A172 (cell line): ENCODE data around the gene CDH20. TPM values are rescaled to one million over a fixed set of nuclear protein-coding genes. Genes with fewer than 3 reads are reported as not detected.
A peak's percentile ranks its signal among the peaks of the same experiment; 100 is the strongest.

Source experiments
- DNase-seq: peaks from one replicate; pipeline ENCODE4 v3.0.0-alpha.2; 2015; ENCODE audit warnings: low spot score
- total RNA-seq: library from RNA; depleted of rRNA; stranded (reverse); fragments of >200 nt; shearing (Covaris generic); gene quantifications from 2 replicates; pipeline ENCODE4 v1.2.3, GENCODE V29; 2014

Gene CDH20
- total RNA-seq, 1 experiment from 2014 or later = not detected

DNA sequence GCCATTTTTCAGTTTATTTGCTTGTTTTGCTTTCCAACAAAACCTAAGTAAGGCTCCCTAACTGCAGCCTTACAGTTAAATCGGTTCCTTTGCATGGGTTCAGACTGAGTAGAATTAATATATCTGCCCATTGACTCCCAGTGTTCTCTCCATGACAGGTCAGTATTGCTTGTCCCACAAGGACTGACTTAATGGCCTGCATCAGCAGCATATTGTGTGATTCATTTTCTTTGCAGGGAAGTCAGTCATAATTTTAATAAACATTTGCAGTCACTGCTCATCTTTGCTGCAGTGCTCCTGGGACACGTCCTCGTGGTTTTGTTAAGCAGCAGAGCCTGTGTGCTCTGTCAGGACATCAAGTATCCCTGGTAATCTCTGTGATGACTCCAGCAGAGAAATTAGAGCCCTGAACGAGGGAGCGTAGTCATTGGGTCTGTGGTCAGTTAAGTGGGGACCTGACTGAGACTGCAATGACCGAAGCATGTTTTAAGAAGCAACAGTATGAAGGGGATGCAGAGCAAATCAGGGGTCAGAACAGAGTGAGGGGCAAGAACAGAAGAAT is 93.3 kb downstream of the CDH20 start:
- DNase-seq = no peak

DNA sequence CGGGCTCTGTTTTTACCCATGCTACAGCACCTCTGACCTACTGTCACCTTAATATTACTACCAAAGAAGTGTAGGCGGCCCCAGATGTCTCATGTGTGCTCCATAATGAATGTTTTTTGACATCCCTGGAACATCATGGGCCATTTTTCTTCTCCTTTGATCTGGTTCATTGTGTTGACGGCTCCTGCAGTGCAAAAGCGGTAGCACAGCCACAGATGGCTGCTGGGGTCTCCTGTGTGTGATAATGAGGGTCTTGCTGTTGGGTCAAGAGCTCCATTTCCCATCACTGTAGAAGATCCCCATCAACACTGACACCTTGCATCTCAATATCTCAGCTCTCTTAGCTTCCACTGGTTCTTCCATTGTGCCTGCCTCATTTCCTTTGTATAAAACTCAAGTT is 95.0 kb downstream of the CDH20 start:
- no peak for DNase-seq

DNA sequence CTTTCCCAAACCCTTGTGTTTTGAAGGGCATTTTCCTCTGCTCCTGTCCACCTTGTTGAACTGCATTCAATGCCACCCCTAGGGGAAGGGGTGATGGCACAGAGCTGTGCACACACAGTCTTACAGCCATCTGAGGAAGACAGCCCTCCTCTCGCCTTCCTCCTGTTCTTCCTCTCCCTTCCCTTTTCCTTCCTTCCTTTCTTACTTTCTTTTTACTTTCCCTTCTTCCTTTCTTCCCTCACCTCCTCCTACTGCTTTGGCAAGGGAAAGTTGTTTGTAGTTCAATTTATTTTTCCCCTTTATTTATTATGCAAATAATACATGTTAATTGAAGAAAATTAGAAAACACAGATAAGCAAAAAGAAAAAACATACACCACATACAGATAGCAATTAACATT is 99.4 kb downstream of the CDH20 start:
- no peak for DNase-seq

DNA sequence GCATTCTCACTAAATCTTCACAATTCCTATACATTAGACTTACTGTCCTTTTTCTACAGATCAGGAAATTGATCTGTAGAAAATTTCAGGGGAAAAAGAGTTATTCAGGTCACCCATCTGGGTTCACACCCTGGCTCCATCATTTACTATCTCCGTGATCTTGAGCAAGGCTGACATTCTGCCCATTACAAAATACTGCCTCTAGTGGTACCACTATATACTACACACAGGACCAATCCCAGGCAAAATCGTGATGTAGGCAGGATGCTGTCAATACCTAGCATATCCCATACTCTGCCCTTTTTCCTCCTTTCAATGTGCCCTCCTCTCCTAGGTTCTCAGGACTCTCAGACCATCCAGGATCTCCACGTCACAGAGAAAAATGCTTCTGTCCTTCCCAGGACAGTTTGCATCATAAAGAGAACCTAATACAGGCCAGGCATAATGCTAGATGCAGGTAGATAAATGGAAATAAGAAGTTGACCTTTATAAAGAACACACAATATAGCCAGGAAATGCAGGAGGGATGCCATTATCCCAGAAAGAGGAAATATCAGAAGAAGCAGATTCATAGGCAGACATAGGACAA is 101.9 kb downstream of the CDH20 start:
- DNase-seq = no peak

DNA sequence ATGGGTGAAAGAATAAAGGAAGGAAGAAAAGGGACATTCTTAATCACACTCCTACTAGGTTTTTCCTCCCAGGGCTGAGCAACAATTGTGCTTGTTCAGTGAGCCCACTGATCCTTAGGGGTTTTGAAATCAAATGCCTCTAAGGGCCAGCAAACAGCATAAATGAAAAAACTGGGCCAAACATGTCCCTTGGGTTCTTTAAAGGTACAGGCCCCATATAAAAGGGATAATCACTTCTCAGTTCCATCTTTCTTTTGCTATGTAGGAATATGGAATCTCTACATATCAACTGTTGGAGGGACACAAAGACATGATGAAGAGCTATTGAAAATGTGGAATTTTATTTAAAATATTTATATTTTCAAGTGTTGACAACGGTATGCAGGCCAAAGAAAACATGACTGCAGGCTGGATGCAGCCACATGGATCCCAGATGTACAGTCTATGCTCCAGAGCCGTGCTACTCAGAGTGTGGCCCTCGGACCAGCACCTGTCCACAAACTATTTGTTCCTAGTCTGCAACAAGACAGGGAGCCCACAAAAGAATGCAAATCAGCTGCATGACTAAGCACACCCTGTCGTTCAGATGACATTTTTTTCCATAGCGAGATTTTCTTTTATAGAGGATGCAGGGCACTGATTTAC is 110.0 kb downstream of the CDH20 start:
- no peak for DNase-seq

DNA sequence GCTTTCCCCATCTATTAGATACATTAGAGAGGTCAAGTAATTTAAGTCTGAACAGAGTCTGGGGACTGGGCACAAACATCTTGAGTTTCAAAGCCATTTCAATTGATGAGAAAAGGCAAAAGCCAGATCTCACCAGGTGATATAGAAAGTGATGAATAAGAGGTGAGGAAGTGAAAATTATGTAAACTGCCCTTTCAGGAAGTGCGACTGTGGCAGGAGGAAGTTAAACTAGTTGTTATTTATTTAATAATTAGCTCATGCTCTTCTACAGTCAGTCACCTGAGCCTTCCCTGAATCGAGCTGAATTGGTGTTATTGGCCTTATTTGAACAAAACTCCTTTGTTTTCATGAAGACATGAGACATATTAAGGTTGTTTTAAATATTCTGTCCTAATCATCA is 115.1 kb downstream of the CDH20 start:
- DNase-seq = no peak

DNA sequence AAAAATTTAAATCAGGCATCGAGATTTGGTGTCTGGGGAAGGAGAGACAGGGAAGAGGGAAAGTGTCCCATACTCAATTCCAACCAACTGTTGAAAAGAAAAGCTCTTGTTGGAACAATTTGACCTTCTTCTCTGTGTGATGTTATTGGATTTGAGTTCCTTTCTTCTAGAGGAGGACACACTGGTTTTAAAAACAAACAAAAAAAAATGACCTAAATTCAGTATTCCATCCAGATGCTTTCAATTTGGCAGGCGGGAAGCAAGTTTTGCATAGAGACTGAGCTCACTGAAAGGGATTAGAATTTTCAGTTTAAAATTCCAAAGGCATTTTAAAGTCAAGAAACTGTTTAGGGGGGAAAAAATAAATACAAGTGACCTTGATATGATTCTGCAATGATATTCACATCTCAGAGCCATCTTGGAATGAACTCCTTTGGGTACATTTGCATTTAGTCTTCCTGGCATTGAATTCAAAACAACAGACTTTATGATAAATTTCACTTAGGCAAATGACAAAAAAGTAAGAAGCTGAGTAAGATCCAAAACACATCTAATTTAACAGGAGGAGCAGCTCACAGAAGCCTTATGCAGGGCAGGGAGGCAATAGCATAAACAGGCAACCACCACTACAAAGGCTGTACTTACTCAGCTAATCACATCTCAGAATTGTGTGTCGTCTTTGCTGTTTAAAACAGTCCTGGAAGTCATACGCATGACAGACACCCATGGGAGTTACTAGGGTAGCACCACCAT is 126.8 kb downstream of the CDH20 start:
- no peak for DNase-seq

DNA sequence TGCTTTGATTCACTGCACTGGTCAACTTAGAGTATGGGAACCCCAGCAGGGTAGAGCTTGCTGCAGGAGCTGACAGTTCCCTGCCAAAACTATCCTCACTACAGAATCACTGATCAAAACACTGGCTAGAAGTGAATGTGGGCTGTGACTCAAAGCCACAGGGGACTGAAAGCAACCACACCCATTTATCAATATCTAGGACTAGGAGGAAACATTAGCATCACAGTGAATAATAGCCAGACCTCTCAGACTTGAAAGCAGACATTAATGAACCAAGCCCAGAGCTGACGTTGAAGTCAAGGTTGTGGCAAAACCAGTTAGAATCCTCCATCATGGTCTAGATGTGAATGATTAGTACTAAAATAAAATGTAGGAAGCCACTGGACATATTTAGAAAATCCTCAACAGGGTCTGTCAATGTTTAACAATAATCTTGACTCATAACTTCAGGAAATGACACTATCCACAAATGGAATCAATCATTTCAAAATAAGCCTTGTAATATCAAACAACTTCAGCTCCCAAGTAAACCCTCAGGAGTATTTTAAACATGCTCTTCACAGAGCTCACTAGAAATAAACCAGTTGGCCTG is 131.4 kb downstream of the CDH20 start:
- DNase-seq = no peak

DNA sequence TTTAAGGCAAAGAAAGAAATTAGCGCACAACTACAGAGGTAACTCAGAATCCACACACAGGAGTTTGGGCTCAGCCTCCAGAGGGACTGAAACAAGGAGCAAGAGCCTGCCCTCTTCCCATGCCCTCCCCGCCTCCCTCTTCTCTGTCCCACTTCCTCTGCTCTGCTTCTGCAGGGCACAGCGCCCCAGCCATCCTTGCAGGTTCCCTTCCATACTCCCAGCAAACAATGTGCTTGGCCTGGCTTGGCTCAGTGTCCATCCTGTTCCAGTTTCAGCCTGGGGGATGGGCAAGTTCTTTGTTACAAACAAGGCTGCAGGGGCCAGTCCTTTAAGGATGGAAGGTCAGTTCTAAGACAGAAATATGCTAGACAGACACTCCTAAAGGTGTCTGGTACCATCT is 133.5 kb downstream of the CDH20 start:
- DNase-seq = no peak

DNA sequence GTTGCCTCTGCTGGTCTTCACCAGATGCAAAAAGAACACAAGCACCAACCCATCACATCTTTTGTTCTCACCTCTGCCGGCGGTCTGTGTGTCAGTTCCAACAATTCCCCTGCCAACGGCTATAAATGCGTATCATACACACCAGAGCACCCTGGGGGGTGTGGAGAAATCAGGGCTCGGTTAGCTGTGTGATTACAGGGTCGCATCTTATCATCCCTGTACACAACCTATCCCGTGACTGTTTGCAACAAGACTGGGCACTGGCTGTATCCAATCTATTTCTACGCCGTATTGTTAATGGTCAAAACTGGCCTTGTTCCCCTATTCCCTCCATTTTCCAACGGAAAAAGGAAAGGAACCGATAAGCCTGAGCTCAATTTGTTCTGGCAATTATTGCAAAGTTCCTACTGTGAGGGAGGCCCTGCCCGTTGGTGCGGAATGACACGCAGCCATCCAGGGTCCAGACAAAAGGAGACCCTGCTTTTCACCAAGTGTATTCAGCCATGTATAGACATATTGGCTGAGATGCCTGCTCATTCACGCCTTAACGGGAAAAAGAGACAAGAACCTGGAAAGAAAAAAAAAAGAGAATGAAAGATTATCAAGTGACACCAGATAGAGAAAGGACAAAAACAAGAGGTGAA is 136.9 kb downstream of the CDH20 start:
- DNase-seq = no peak

DNA sequence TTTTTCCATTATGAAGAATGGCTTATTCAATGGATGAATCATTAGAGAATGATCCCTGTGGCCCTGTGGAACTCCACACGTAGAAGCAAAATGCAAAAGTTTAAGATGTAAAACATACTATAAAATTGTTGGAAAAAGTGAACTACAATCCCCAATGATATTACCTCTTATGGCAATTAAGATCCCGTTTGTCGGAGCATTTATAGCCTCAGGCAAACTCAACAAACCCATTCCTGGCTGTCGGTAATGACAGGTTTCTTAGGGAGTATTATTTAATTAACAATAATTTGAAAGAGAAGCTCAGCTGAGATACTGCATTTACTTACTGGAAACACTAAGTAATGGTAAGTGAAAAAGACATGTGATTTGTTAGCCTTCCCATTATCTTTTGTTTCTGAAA is 138.3 kb downstream of the CDH20 start:
- DNase-seq = no peak

DNA sequence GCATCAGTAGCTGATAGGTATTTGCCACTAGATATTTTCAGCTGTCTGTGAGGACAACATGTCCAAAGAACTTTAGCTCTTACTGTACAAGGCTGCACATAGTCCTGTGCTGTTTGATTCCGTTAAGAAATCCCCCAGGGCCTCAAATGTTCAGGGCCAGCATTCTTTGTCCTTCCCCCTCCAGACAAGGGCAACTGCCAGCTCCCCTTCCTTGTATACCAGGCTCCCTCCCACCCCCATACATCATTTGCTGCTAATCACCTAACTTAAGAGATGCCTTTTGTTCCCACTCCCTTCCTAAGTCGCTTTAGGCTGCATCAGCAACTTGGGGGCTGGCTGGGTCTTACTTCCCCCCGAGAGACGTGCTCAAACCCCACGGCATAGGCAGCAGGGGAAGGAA is 138.7 kb downstream of the CDH20 start:
- DNase-seq = no peak

DNA sequence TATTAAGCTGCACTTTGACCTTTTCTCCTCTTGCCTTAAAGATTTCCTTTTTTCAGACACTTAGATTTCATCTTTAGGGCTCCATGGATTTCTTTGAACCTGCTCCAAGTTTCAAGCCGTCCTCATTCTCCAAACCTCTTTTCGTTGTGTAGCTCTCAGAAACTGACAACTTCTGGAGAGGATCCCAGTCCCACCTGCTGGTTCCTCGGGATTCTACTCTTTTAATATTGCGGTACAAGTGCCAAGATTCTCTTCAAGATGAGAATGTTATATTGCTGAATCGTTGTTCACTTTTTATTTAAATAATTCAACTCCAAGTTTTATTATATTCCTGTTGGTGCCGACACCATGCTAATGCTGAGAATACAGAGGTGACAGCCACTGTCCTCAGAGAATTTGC is 141.1 kb downstream of the CDH20 start:
- no peak for DNase-seq

DNA sequence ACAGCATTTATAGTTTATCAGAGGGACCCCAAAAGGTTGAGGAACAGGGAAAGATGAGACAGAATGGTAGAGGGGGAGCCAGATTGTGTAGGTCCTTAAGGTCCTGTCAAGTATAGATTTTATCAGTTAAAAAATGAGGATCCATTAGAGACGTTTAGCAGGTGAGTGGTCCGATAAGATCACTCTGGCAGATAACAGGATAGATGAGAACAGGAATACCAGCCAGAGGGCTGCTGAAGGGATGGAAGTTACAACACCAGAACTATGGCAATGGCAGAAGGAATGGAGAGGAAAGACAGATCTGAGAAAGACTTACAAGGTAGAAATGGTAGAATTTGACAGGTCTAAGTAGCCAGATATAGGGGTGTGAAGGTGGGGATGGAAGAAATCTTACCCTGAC is 141.7 kb downstream of the CDH20 start:
- DNase-seq = no peak

DNA sequence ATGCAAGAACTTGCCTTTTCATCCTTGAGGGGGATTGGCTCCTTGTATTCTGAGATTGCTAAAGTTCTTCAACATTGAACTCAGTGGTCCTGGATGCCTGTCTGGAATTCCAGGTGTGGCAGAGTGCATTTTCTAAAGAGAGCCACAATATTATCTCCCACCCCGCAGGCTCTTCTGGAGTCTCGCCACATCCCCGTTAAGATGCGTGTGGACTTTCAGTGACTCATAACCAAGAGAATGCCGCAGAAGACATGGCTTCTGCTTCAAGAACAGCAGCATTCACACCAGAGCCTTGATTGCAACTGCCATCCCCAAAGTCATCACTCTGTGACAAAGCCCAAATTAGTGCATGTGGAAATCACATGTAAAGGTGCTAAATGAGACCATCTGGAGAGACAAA is 142.7 kb downstream of the CDH20 start:
- no peak for DNase-seq

DNA sequence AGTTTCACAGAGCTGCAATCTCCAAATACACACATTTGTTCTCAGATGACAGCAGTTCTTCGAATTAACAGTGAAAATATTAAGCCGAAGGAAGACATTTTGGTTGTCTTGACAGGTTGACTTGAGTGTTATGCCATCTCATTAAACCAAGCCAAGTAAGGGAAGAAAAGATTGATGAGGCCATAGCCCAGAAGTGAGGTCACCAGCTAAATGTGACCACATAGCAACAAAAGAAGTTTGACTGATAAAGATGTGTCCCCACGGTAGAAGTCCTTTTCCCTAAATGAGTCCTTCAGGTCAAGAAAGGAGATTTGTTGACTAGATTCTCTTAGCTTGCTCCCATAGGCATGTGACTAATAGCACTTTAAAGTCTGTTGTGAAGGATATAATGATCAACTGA is 156.1 kb downstream of the CDH20 start:
- no peak for DNase-seq

DNA sequence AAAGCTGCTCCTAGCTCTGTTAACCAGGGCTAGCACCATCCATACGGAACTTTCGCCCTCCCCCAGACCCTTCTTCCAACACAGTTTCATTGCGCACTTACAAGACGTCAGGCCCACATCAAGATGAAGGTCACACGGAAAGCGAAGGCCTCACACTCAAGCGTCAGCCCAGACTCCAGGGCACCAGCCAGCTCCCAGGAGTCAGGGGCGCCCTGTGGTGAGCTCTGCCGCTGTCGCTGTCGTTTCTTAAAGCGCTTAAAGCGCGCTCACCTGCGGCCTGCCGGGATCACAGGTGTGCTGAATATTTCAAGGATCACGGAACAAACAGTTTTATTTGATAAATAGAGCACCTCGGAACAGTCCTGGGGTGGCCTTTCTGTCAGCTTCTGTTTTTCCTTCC is 163.1 kb downstream of the CDH20 start:
- DNase-seq = no peak

DNA sequence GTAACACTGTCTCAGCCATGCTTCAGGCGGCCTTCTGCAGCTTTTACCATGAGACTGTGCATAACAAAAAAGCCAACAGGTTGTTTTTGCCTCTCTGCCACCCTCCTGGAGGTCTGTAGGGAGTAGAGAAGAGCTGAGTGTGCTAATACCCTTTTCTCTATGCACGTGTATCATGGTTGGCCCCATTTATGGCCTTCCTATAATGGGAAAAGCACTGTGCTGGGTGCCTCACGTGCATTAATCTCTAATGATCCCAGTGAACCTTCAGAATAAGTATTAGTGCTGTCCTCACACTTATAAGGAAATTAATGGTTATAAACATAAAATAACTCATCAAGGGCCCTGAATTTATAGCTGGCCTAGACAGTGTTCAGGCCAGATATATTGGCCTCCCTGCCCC is 164.2 kb downstream of the CDH20 start:
- DNase-seq = no peak

DNA sequence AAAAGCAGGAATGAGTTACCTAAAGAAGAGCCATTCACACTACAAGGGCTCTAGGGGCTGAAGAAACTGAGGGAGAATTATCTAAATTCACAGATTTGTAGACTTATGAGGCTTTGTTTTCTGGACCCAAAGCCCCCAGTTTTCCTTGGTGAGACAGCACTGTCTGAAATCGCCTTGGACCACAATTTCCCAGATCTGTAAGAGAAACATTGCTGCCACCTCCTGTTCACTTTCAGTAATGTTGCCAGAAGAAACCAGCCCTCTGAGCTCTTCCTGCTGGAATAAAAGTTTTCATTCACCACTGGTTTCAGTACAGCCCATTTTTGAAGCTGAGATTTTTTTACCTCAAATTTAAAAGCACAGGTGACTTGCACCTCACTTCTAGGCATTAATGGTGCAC is 169.2 kb downstream of the CDH20 start:
- peak; percentile 22 for DNase-seq

DNA sequence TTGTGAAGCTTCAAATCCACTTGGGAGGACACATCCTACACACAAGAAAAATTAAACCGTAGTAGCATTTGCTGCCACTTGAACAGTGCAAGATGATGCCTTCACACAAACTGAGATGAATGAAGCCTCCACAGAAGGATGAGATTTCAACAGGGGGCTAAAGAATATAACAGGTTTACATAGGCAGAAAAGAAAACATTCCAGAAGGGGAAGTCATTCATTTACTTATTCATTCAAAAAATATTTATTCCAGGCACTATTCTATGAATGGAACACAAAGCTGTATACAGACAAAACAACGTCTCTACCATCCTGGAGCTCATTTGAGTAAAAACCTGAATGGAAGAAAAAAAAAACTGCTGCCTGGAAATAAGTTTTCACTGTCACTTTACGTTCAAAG is 170.5 kb downstream of the CDH20 start:
- no peak for DNase-seq

DNA sequence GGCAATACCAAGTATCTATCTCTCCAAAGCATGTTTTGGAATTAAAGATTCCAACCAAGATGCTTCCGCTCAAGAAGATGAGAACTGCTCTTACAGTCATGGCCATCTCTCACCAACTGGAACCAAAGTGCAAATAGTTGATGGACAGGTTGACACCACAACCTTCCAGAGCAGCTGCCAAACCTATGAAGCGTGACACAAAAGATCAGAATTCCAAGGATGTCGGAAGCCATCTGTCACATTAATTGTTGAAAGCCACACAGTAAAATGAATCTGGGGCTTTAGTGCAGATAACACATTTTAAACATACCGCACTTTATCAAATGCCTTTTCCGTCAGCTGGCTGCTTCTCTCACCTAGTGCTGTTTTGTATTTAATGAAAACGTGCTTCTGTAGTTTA is 195.7 kb downstream of the CDH20 start:
- DNase-seq = peak; percentile 40

DNA sequence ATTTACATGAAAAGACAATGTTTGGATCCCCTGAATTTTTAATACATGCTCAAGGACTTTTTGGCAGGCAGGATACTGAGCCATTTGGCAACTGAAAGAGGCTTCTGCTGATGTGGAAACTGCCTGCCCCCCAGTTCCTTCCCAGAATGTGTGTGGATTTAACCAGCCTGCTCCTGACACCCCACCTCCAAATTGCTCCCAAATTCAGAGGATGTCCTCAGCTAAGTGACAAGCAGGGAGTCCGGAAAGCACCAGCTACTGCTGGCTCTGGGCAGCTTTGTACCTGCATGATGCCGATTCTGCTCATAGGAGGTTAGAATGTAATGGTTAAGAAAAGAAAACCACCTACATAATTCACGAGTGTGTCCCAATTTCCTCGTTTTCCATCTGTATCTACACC is 197.5 kb downstream of the CDH20 start:
- DNase-seq = no peak
